SU-DHL-6 (cell line): ENCODE data around the gene FERMT3.

Source experiments
- H2AFZ ChIP-seq: fragments of 200-600 bp; sonication (generic); 2 replicates; pipeline ENCODE4 v1.6.1; 2014; ENCODE audit warnings: low read depth, mild to moderate bottlenecking, moderate library complexity, mixed read lengths, antibody characterized with exemption, low read length; ENCODE audit not compliant: severe bottlenecking
- H3F3A ChIP-seq: fragments of 200-600 bp; shearing (Covaris generic); 2 replicates; pipeline ENCODE4 v1.6.0; 2016; ENCODE audit warnings: antibody characterized with exemption, mild to moderate bottlenecking; ENCODE audit not compliant: insufficient read depth
- H3K27ac ChIP-seq: fragments of 200-600 bp; sonication (generic); 2 replicates; pipeline ENCODE4 v1.5.1; 2016; ENCODE audit warnings: low read depth, mild to moderate bottlenecking, low read length, moderate library complexity, mixed read lengths
- H3K27me3 ChIP-seq: fragments of 200-600 bp; sonication (generic), shearing (Covaris generic); 2 replicates; pipeline ENCODE4 v1.6.0; 2014; ENCODE audit warnings: mild to moderate bottlenecking, low read length
- H3K36me3 ChIP-seq: fragments of 200-600 bp; sonication (generic); 2 replicates; pipeline ENCODE4 v1.6.1; 2014; ENCODE audit warnings: mild to moderate bottlenecking, low read length, mixed read lengths
- H3K4me2 ChIP-seq: fragments of 300-600, 200-600 bp; shearing (Covaris generic), sonication (generic); 2 replicates; pipeline ENCODE4 v1.6.0; 2014; ENCODE audit warnings: low read length, low read depth, mild to moderate bottlenecking; ENCODE audit not compliant: poor library complexity, severe bottlenecking
- H3K4me3 ChIP-seq: fragments of 200-600 bp; sonication (generic); 2 replicates; pipeline ENCODE4 v1.5.1; 2014; ENCODE audit warnings: antibody characterized with exemption, low read length, mild to moderate bottlenecking, mixed read lengths; ENCODE audit not compliant: insufficient read depth, poor library complexity, severe bottlenecking
- H3K79me2 ChIP-seq: fragments of 200-600 bp; sonication (generic); 2 replicates; pipeline ENCODE4 v1.6.1; 2014; ENCODE audit warnings: mild to moderate bottlenecking, low read length, moderate library complexity; ENCODE audit not compliant: insufficient read depth
- H3K9ac ChIP-seq: fragments of 200-600 bp; sonication (generic); 2 replicates; pipeline ENCODE4 v1.7.0; 2014; ENCODE audit warnings: mild to moderate bottlenecking, low read length
- H3K9me2 ChIP-seq: fragments of 200-600 bp; sonication (generic); replicated peaks from 2 replicates; pipeline ENCODE4 v1.6.1; 2014; ENCODE audit warnings: low read length; ENCODE audit not compliant: insufficient read depth
- H3K9me3 ChIP-seq: fragments of 200-600 bp; sonication (generic); 2 replicates; pipeline ENCODE4 v1.6.1; 2014; ENCODE audit warnings: low read length, mixed read lengths; ENCODE audit not compliant: insufficient read depth
- H4K20me1 ChIP-seq: fragments of 200-600 bp; sonication (generic); 2 replicates; pipeline ENCODE4 v1.6.1; 2014; ENCODE audit warnings: low read depth, mild to moderate bottlenecking, antibody characterized with exemption, low read length, moderate library complexity, mixed read lengths
- CTCF ChIP-seq: fragments of 200-600 bp; sonication (generic); IDR thresholded peaks from one replicate; pipeline ENCODE4 v1.5.1; 2017; ENCODE audit warnings: antibody characterized with exemption, mild to moderate bottlenecking, low read length, moderate library complexity; ENCODE audit not compliant: insufficient read depth, poor library complexity, severe bottlenecking
- EZH2phosphoT487 ChIP-seq: fragments of 200-600 bp; sonication (generic), shearing (Covaris generic); conservative IDR thresholded peaks from 2 replicates; pipeline ENCODE4 v1.6.1; 2018; ENCODE audit warnings: mild to moderate bottlenecking, antibody characterized with exemption, low read length, moderate library complexity, mixed read lengths

Gene FERMT3

GRCh38 chr11:64192434-64192833, 14.1 kb upstream of the FERMT3 start:
- Histone ChIP-seq H3K4me2 (no peak overlapping the region), H3K27ac (no peak overlapping the region), H3K4me3 (no peak overlapping the region), H3K9me2 (no peaks in the 10 kb centered on the region), H3K9ac (no peak overlapping the region), H3K36me3 (peaks cover 33% of the 10 kb centered on the region), H3K27me3 (no peaks in the 10 kb centered on the region), H3F3A (no peaks in the 10 kb centered on the region), H2AFZ (no peak overlapping the region), H4K20me1 (no peaks in the 10 kb centered on the region; the same call in 1 of the 2 replicates), H3K9me3 (no peaks in the 10 kb centered on the region), H3K79me2 (peaks cover 11% of the 10 kb centered on the region)
- TF ChIP-seq EZH2phosphoT487, result no peak
- TF ChIP-seq CTCF, result no peak

- no peaks in the 10 kb centered on the region for H3K27me3 ChIP-seq
- H3K27ac ChIP-seq, result no peak overlapping the region
- no peak overlapping the region for H3K4me2 ChIP-seq
- H2AFZ ChIP-seq, result no peak overlapping the region
- no peaks in the 10 kb centered on the region for H4K20me1 ChIP-seq
- H3K9me3 ChIP-seq, result no peaks in the 10 kb centered on the region
- no peak overlapping the region for H3K4me3 ChIP-seq
- no peak overlapping the region for H3K9ac ChIP-seq
- H3F3A ChIP-seq, result no peaks in the 10 kb centered on the region
- TF ChIP-seq EZH2phosphoT487 (no peak), CTCF (no peak)
- peaks cover 32% of the 10 kb centered on the region for H3K36me3 ChIP-seq
- H3K79me2 ChIP-seq, result peaks cover 11% of the 10 kb centered on the region
- no peaks in the 10 kb centered on the region for H3K9me2 ChIP-seq
Observed at GRCh38 chr11:64196626-64197025, 9.9 kb upstream of the FERMT3 start.

- Histone ChIP-seq H3K79me2 (peaks cover 11% of the 10 kb centered on the region; the same call in 1 of the 2 replicates), H4K20me1 (no peaks in the 10 kb centered on the region), H3K27ac (no peak overlapping the region), H3K9me3 (no peaks in the 10 kb centered on the region), H3K27me3 (no peaks in the 10 kb centered on the region), H3K36me3 (peaks cover 29% of the 10 kb centered on the region), H3K4me3 (no peak overlapping the region), H3K9ac (no peak overlapping the region), H3K9me2 (no peaks in the 10 kb centered on the region), H2AFZ (no peak overlapping the region), H3K4me2 (no peak overlapping the region), H3F3A (0 out of 2 replicates have a peak, but pooled peaks cover under 1% of the 10 kb centered on the region)
- TF ChIP-seq CTCF (no peak), EZH2phosphoT487 (no peak)
Observed at GRCh38 chr11:64198511-64198910, 8.0 kb upstream of the FERMT3 start.
